Measurements from ENCODE around the gene RAPGEF2.
"Not testable (repeated sequence)": the region's sequence is repeated elsewhere in the genome, so short reads cannot be mapped to it uniquely, and the experiment has no call there.

- not testable (repeated sequence) for TF ChIP-seq CTCF (IDR thresholded peaks at IDR 0.05); POLR2A (IDR thresholded peaks at IDR 0.05); POLR2AphosphoS5 (IDR thresholded peaks at IDR 0.05; ENCODE audit: insufficient read depth in 1 of 2, low read depth in 1 of 2)
Observed at GRCh38 chr4:159113366-159113765, 10.5 kb downstream of the RAPGEF2 start.
